ENCODE results near the gene BLNK. TPM values are rescaled to one million over a fixed set of nuclear protein-coding genes. Genes with fewer than 3 reads are reported as not detected.
A peak's percentile ranks its signal among the peaks of the same experiment; 100 is the strongest.

Gene BLNK
- total and polyA plus RNA-seq, 2 experiments from 2014 or later: 0.11 TPM; not detected in 1

DNA sequence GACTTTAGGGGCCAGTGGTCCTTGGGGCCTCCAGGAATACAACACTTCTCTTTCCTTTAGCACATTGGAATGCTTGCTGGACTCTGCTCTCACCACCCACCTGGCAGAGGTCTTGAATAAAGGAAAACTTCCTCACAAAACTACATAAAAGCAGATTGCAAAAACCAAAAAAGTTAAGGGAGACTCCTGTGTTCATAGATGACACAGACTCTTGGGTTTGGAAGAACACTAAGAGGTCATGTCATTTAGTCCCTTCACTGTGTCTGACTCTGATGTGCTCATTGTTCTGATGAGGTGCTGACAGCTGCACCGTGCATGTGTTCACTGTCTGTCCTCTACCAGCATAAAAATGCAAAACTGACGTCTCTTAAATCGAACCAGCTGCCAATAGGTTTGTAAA lies 11.4 kb downstream of the BLNK start:
- no peaks in the 10 kb centered on the region for H3K36me3 Mint-ChIP-seq (ENCODE audit: low read depth)
- peaks cover 2% of the 10 kb centered on the region for H3K27me3 Mint-ChIP-seq (ENCODE audit: insufficient read depth, low read depth, poor library complexity)
- no peaks in the 10 kb centered on the region for H4K20me1 ChIP-seq (replicated peaks; ENCODE audit: insufficient read depth)
- no peak for DNase-seq (ENCODE audit: low spot score)
- H3K4me1 ChIP-seq (ENCODE audit: insufficient read depth): peaks cover 5% of the 10 kb centered on the region; the same call in 1 of the 2 replicates
- H3K4me1 Mint-ChIP-seq: peaks cover 12% of the 10 kb centered on the region
- no peaks in the 10 kb centered on the region for H3K9me3 Mint-ChIP-seq
- H3K4me3 ChIP-seq: no peak overlapping the region
- no peaks in the 10 kb centered on the region for H3F3A ChIP-seq (replicated peaks; ENCODE audit: low read depth)
- H3K79me2 ChIP-seq (replicated peaks; ENCODE audit: insufficient read depth): no peaks in the 10 kb centered on the region
- no peak overlapping the region for H3K4me2 ChIP-seq
- H2AFZ ChIP-seq: peak overlapping the region; percentile 52; the same call in 1 of the 2 replicates
- no peaks in the 10 kb centered on the region for H3K27me3 ChIP-seq (ENCODE audit: insufficient read depth)
- H3K27ac Mint-ChIP-seq: no peak overlapping the region
- no peaks in the 10 kb centered on the region for H3K36me3 ChIP-seq (ENCODE audit: insufficient read depth)
- no peak for ATAC-seq
- TF ChIP-seq CREB1 (CRISPR knock-in tag; IDR thresholded peaks at IDR 0.05; ENCODE audit: low read depth): no peak
- no peak overlapping the region for H3K27ac ChIP-seq (ENCODE audit: low read depth)
- H3K4me3 Mint-ChIP-seq: no peak overlapping the region
- H3K9me2 ChIP-seq (ENCODE audit: insufficient read depth): no peaks in the 10 kb centered on the region

DNA sequence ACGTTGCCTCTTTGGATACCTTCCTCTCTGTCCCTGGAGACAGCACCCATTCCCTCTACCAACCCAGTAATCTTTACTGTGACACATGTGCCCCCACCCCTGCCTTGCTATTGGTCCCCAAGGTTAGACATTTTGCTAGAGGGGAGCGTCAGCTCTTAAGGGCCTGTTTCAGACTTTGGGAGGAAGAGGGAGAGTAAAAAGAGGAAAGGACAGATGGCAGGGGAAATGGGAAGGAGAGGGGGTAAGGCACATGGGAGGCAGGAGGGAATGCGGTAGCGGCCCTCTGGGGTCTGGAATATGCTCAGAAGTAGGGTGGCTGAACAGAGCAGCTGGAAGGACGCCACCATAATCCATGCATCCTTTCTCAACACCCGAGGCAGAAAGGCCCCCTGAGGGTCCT lies 12.2 kb downstream of the BLNK start:
- Histone ChIP-seq H2AFZ (peak overlapping the region; percentile 78; the same call in 1 of the 2 replicates), H3K27ac (ENCODE audit: low read depth) (no peak overlapping the region), H3K4me2 (no peak overlapping the region), H3K4me3 (no peak overlapping the region), H3K9me2 (ENCODE audit: insufficient read depth) (no peaks in the 10 kb centered on the region), H3K36me3 (ENCODE audit: insufficient read depth) (no peaks in the 10 kb centered on the region), H3K79me2 (replicated peaks; ENCODE audit: insufficient read depth) (no peaks in the 10 kb centered on the region), H4K20me1 (replicated peaks; ENCODE audit: insufficient read depth) (no peaks in the 10 kb centered on the region), H3K27me3 (ENCODE audit: insufficient read depth) (no peaks in the 10 kb centered on the region), H3K4me1 (ENCODE audit: insufficient read depth) (peaks cover 5% of the 10 kb centered on the region; the same call in 1 of the 2 replicates), H3F3A (replicated peaks; ENCODE audit: low read depth) (no peaks in the 10 kb centered on the region)
- no peak for DNase-seq (ENCODE audit: low spot score)
- no peaks in the 10 kb centered on the region for H3K9me3 Mint-ChIP-seq
- H3K36me3 Mint-ChIP-seq (ENCODE audit: low read depth): no peaks in the 10 kb centered on the region
- no peak overlapping the region for H3K27ac Mint-ChIP-seq
- H3K4me3 Mint-ChIP-seq: no peak overlapping the region
- H3K4me1 Mint-ChIP-seq: peaks cover 16% of the 10 kb centered on the region
- ATAC-seq: no peak
- TF ChIP-seq JUNB (IDR thresholded peaks at IDR 0.05; ENCODE audit: unreplicated experiment) (no peak), ZNF114 (CRISPR knock-in tag; IDR thresholded peaks at IDR 0.05) (no peak), EZH2phosphoT487 (IDR thresholded peaks at IDR 0.05; ENCODE audit: unreplicated experiment) (no peak)
- H3K27me3 Mint-ChIP-seq (ENCODE audit: insufficient read depth, low read depth, poor library complexity): peaks cover 7% of the 10 kb centered on the region

- Histone ChIP-seq H3K27ac (ENCODE audit: low read depth) (no peak overlapping the region), H3K4me1 (ENCODE audit: insufficient read depth) (peaks cover 5% of the 10 kb centered on the region; the same call in 1 of the 2 replicates), H3K4me2 (no peak overlapping the region), H3K36me3 (ENCODE audit: insufficient read depth) (no peaks in the 10 kb centered on the region), H3K79me2 (replicated peaks; ENCODE audit: insufficient read depth) (no peaks in the 10 kb centered on the region), H4K20me1 (replicated peaks; ENCODE audit: insufficient read depth) (no peaks in the 10 kb centered on the region), H3K27me3 (ENCODE audit: insufficient read depth) (no peaks in the 10 kb centered on the region), H3K9me2 (ENCODE audit: insufficient read depth) (no peaks in the 10 kb centered on the region; the same call in 1 of the 2 replicates), H3F3A (replicated peaks; ENCODE audit: low read depth) (no peaks in the 10 kb centered on the region), H2AFZ (0 out of 2 replicates have a peak overlapping the region, but pooled peaks have one; percentile 23), H3K4me3 (no peak overlapping the region)
- DNase-seq (ENCODE audit: low spot score) (no peak), ATAC-seq (no peak)
- no peaks in the 10 kb centered on the region for H3K9me3 Mint-ChIP-seq
- H3K36me3 Mint-ChIP-seq (ENCODE audit: low read depth): no peaks in the 10 kb centered on the region
- H3K27me3 Mint-ChIP-seq (ENCODE audit: insufficient read depth, low read depth, poor library complexity): peaks cover 7% of the 10 kb centered on the region
- peaks cover 12% of the 10 kb centered on the region for H3K4me1 Mint-ChIP-seq
- H3K4me3 Mint-ChIP-seq: no peak overlapping the region
- H3K27ac Mint-ChIP-seq: no peak overlapping the region
- TF ChIP-seq, protein P1, sequence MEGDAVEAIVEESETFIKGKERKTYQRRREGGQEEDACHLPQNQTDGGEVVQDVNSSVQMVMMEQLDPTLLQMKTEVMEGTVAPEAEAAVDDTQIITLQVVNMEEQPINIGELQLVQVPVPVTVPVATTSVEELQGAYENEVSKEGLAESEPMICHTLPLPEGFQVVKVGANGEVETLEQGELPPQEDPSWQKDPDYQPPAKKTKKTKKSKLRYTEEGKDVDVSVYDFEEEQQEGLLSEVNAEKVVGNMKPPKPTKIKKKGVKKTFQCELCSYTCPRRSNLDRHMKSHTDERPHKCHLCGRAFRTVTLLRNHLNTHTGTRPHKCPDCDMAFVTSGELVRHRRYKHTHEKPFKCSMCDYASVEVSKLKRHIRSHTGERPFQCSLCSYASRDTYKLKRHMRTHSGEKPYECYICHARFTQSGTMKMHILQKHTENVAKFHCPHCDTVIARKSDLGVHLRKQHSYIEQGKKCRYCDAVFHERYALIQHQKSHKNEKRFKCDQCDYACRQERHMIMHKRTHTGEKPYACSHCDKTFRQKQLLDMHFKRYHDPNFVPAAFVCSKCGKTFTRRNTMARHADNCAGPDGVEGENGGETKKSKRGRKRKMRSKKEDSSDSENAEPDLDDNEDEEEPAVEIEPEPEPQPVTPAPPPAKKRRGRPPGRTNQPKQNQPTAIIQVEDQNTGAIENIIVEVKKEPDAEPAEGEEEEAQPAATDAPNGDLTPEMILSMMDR (conservative IDR thresholded peaks at IDR 0.05; ENCODE audit: low read depth in 2 of 2): no peak
- TF ChIP-seq NANOG (IDR thresholded peaks at IDR 0.05; ENCODE audit: borderline replicate concordance) (no peak), STAT1 (IDR thresholded peaks at IDR 0.05; ENCODE audit: unreplicated experiment) (no peak), EZH2phosphoT487 (IDR thresholded peaks at IDR 0.05; ENCODE audit: unreplicated experiment) (no peak), EZH2 (IDR thresholded peaks at IDR 0.05; ENCODE audit: low read depth, unreplicated experiment) (no peak), POLR2AphosphoS5 (IDR thresholded peaks at IDR 0.05; ENCODE audit: low read depth) (no peak), ZNF331 (CRISPR knock-in tag; IDR thresholded peaks at IDR 0.05; ENCODE audit: low read depth) (no peak), CREB1 (CRISPR knock-in tag; IDR thresholded peaks at IDR 0.05; ENCODE audit: low read depth) (no peak), JUNB (IDR thresholded peaks at IDR 0.05; ENCODE audit: unreplicated experiment) (no peak), ETS1 (IDR thresholded peaks at IDR 0.05) (no peak), ZNF114 (CRISPR knock-in tag; IDR thresholded peaks at IDR 0.05) (no peak)
- TF ChIP-seq, protein P2, sequence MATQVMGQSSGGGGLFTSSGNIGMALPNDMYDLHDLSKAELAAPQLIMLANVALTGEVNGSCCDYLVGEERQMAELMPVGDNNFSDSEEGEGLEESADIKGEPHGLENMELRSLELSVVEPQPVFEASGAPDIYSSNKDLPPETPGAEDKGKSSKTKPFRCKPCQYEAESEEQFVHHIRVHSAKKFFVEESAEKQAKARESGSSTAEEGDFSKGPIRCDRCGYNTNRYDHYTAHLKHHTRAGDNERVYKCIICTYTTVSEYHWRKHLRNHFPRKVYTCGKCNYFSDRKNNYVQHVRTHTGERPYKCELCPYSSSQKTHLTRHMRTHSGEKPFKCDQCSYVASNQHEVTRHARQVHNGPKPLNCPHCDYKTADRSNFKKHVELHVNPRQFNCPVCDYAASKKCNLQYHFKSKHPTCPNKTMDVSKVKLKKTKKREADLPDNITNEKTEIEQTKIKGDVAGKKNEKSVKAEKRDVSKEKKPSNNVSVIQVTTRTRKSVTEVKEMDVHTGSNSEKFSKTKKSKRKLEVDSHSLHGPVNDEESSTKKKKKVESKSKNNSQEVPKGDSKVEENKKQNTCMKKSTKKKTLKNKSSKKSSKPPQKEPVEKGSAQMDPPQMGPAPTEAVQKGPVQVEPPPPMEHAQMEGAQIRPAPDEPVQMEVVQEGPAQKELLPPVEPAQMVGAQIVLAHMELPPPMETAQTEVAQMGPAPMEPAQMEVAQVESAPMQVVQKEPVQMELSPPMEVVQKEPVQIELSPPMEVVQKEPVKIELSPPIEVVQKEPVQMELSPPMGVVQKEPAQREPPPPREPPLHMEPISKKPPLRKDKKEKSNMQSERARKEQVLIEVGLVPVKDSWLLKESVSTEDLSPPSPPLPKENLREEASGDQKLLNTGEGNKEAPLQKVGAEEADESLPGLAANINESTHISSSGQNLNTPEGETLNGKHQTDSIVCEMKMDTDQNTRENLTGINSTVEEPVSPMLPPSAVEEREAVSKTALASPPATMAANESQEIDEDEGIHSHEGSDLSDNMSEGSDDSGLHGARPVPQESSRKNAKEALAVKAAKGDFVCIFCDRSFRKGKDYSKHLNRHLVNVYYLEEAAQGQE (IDR thresholded peaks at IDR 0.05; ENCODE audit: unreplicated experiment): no peak
Observed at GRCh38 chr10:96257944-96258343, 13.4 kb downstream of the BLNK start.
